HuH-7 (cell line): ENCODE measurements around the gene TNFAIP8.
A peak's percentile ranks its signal among the peaks of the same experiment; 100 is the strongest.
"Not testable (repeated sequence)": the region's sequence is repeated elsewhere in the genome, so short reads cannot be mapped to it uniquely, and the experiment has no call there.

ENCODE experiments used
- DNase-seq: peaks from one replicate; pipeline ENCODE4 v3.0.0; 2011; ENCODE audit warnings: low spot score

Gene TNFAIP8

GRCh38 chr5:119420169-119420568 lies 64.3 kb downstream of the TNFAIP8 start:
- no peak for DNase-seq

- DNase-seq: no peak
Observed at GRCh38 chr5:119426057-119426456, 70.2 kb downstream of the TNFAIP8 start.

GRCh38 chr5:119427060-119427459 lies 71.2 kb downstream of the TNFAIP8 start:
- DNase-seq: no peak

- DNase-seq: not testable (repeated sequence)
Observed at GRCh38 chr5:119427596-119427995, 71.8 kb downstream of the TNFAIP8 start.

GRCh38 chr5:119428166-119428565 lies 72.3 kb downstream of the TNFAIP8 start:
- not testable (repeated sequence) for DNase-seq

GRCh38 chr5:119428574-119428973 lies 72.8 kb downstream of the TNFAIP8 start:
- DNase-seq: not testable (repeated sequence)

- DNase-seq: not testable (repeated sequence)
Observed at GRCh38 chr5:119432674-119433237, 76.9 kb downstream of the TNFAIP8 start.

GRCh38 chr5:119435436-119436132 lies 79.8 kb downstream of the TNFAIP8 start:
- peak; percentile 32 for DNase-seq

GRCh38 chr5:119437785-119438586 lies 82.2 kb downstream of the TNFAIP8 start:
- DNase-seq: not testable (repeated sequence)

- DNase-seq: not testable (repeated sequence)
Observed at GRCh38 chr5:119438587-119438917, 82.7 kb downstream of the TNFAIP8 start.

GRCh38 chr5:119439140-119439631 lies 83.4 kb downstream of the TNFAIP8 start:
- no peak for DNase-seq

- DNase-seq: not testable (repeated sequence)
Observed at GRCh38 chr5:119439632-119440031, 83.8 kb downstream of the TNFAIP8 start.

GRCh38 chr5:119444643-119445042 lies 88.8 kb downstream of the TNFAIP8 start:
- not testable (repeated sequence) for DNase-seq

- no peak for DNase-seq
Observed at GRCh38 chr5:119445544-119445943, 89.7 kb downstream of the TNFAIP8 start.
